ENCODE results near the gene NCAPG2. TPM values are rescaled to one million over a fixed set of nuclear protein-coding genes. Genes with fewer than 3 reads are reported as not detected.

Gene NCAPG2
- polyA plus RNA-seq, 3 donors: 1.1 to 3.1 (median 1.7) TPM

GRCh38 chr7:158722574-158723237 lies 18.1 kb upstream of the NCAPG2 start:
- H3K27ac Mint-ChIP-seq: peak overlapping the region in 2 of 7 donors; percentile 6 to 25
- no peak for DNase-seq
- H3K79me2 ChIP-seq (ENCODE audit: insufficient read depth, low read length): no peaks in the 10 kb centered on the region
- peaks cover 0 to 2% (median 0%) of the 10 kb centered on the region in 7 donors for H3K9me3 Mint-ChIP-seq
- peaks cover 1 to 3% (median 2%) of the 10 kb centered on the region in 3 donors for H3K27me3 Mint-ChIP-seq (ENCODE audit: low read depth in 3 of 3)
- no peak overlapping the region for H3K4me3 ChIP-seq (replicated peaks in 1 of 3; ENCODE audit: low read depth in 2 of 3, low read length in 3 of 3)
- H4K20me1 ChIP-seq (ENCODE audit: insufficient read depth, low read length): no peaks in the 10 kb centered on the region
- 99% methylated on average over 6 of the region's 6 CpGs for WGBS (ENCODE audit: insufficient coverage)
- H3K36me3 ChIP-seq (replicated peaks in 1 of 2; ENCODE audit: control insufficient read depth in 1 of 2, insufficient read depth in 2 of 2, low read length in 2 of 2): no peaks in the 10 kb centered on the region
- H3K27ac ChIP-seq (ENCODE audit: low read depth in 1 of 2, low read length in 2 of 2): no peak overlapping the region
- H2AFZ ChIP-seq (ENCODE audit: insufficient read depth, low read depth, low read length, poor library complexity, severe bottlenecking): no peak overlapping the region
- no peak overlapping the region for H3K9ac ChIP-seq (ENCODE audit: insufficient read depth, low read length, poor library complexity, severe bottlenecking)
- H3K4me1 ChIP-seq (ENCODE audit: control insufficient read depth in 1 of 2, insufficient read depth in 2 of 2, low read length in 2 of 2): peaks cover 4 to 6% of the 10 kb centered on the region in 2 donors
- no peak overlapping the region for H3K4me3 Mint-ChIP-seq
- no peak for TF ChIP-seq CTCF (IDR thresholded peaks at IDR 0.05)
- no peaks in the 10 kb centered on the region for H3K36me3 Mint-ChIP-seq
- peaks cover 6% of the 10 kb centered on the region for H3K4me1 Mint-ChIP-seq
- intact Hi-C loops (cut with micrococcal nuclease): no loop called here
- H3K27me3 ChIP-seq (ENCODE audit: control insufficient read depth in 2 of 2, insufficient read depth in 2 of 2, low read length in 2 of 2): no peaks in the 10 kb centered on the region
- no peak overlapping the region for H3K4me2 ChIP-seq (replicated peaks; ENCODE audit: extremely low read depth, low read length, poor library complexity, severe bottlenecking)
- no peaks in the 10 kb centered on the region for H3K9me3 ChIP-seq (replicated peaks in 1 of 2; ENCODE audit: control insufficient read depth in 1 of 2, insufficient read depth in 1 of 2, low read length in 2 of 2)

- H3K27me3 Mint-ChIP-seq (ENCODE audit: low read depth in 3 of 3): peaks cover 2 to 5% (median 4%) of the 10 kb centered on the region in 3 donors
- no peak overlapping the region for H3K27ac Mint-ChIP-seq
- H3K4me3 Mint-ChIP-seq: no peak overlapping the region
- Histone ChIP-seq H3K4me3 (replicated peaks in 1 of 3; ENCODE audit: low read depth in 2 of 3, low read length in 3 of 3) (no peak overlapping the region), H3K27ac (ENCODE audit: low read depth in 1 of 2, low read length in 2 of 2) (no peak overlapping the region), H4K20me1 (ENCODE audit: insufficient read depth, low read length) (no peaks in the 10 kb centered on the region), H3K79me2 (ENCODE audit: insufficient read depth, low read length) (no peaks in the 10 kb centered on the region), H3K9ac (ENCODE audit: insufficient read depth, low read length, poor library complexity, severe bottlenecking) (no peak overlapping the region), H3K36me3 (replicated peaks in 1 of 2; ENCODE audit: control insufficient read depth in 1 of 2, insufficient read depth in 2 of 2, low read length in 2 of 2) (no peaks in the 10 kb centered on the region), H3K9me3 (replicated peaks in 1 of 2; ENCODE audit: control insufficient read depth in 1 of 2, insufficient read depth in 1 of 2, low read length in 2 of 2) (no peaks in the 10 kb centered on the region), H3K4me1 (ENCODE audit: control insufficient read depth in 1 of 2, insufficient read depth in 2 of 2, low read length in 2 of 2) (peaks cover 20 to 24% of the 10 kb centered on the region in 2 donors), H3K4me2 (replicated peaks; ENCODE audit: extremely low read depth, low read length, poor library complexity, severe bottlenecking) (no peak overlapping the region), H3K27me3 (ENCODE audit: control insufficient read depth in 2 of 2, insufficient read depth in 2 of 2, low read length in 2 of 2) (no peaks in the 10 kb centered on the region), H2AFZ (ENCODE audit: insufficient read depth, low read depth, low read length, poor library complexity, severe bottlenecking) (no peak overlapping the region)
- H3K36me3 Mint-ChIP-seq: no peaks in the 10 kb centered on the region
- intact Hi-C loops (cut with micrococcal nuclease): no loop called here
- WGBS (ENCODE audit: insufficient coverage): no CpG with 5 or more reads among the region's 9 CpGs
- peaks cover 2 to 6% (median 4%) of the 10 kb centered on the region in 7 donors for H3K9me3 Mint-ChIP-seq
- peaks cover 26% of the 10 kb centered on the region for H3K4me1 Mint-ChIP-seq
- TF ChIP-seq CTCF (IDR thresholded peaks at IDR 0.05): no peak
- no peak for DNase-seq
These were observed 15.5 kb upstream of the NCAPG2 start for GRCh38 chr7:158720112-158720511.
